Skeletal muscle tissue (tissue), 4 donors: ENCODE results near the gene EDEM1. TPM values are rescaled to one million over a fixed set of nuclear protein-coding genes. Genes with fewer than 3 reads are reported as not detected.

Experiments used
- H3K27ac ChIP-seq: one replicate; pipeline ENCODE4 v1.7.0; 2013; ENCODE audit warnings: mild to moderate bottlenecking, low read depth, low read length, inconsistent platforms
- H3K27me3 ChIP-seq, 3 donors: one replicate each; pipeline ENCODE4 v1.7.0; 2013; ENCODE audit warnings: low read length in 3 of 3; ENCODE audit not compliant: control insufficient read depth in 3 of 3, insufficient read depth in 3 of 3
- H3K36me3 ChIP-seq, 3 donors: one replicate each; pipeline ENCODE4 v1.7.0; 2013; ENCODE audit warnings: low read length in 3 of 3; ENCODE audit not compliant: control insufficient read depth in 3 of 3, insufficient read depth in 3 of 3
- H3K4me1 ChIP-seq, 3 donors: one replicate each; pipeline ENCODE4 v1.7.0; 2013; ENCODE audit warnings: low read length in 3 of 3, mild to moderate bottlenecking in 3 of 3; ENCODE audit not compliant: control insufficient read depth in 3 of 3, insufficient read depth in 3 of 3
- H3K4me3 ChIP-seq, 3 donors: one replicate each; pipeline ENCODE4 v1.7.0; 2013; ENCODE audit warnings: low read length in 3 of 3
- H3K9ac ChIP-seq, 3 donors: one replicate each; pipeline ENCODE4 v1.7.0; 2013; ENCODE audit warnings: low read length in 3 of 3, mild to moderate bottlenecking in 3 of 3, moderate library complexity in 2 of 3, low read depth in 1 of 3
- H3K9me3 ChIP-seq, 3 donors: one replicate each; pipeline ENCODE4 v1.7.0; 2013; ENCODE audit warnings: low read length in 3 of 3; ENCODE audit not compliant: control insufficient read depth in 3 of 3
- total RNA-seq: library from RNA; depleted of rRNA; stranded (reverse); fragments of >200 nt; gene quantifications from one replicate; pipeline ENCODE4 v1.2.3, GENCODE V29; 2014
- donor health status: Osteomylitis.

The EDEM1 gene
- total RNA-seq, 1 donor from 2014 or later: 5.7 TPM

GRCh38 chr3:5149306-5149880 lies 38.1 kb upstream of the EDEM1 start:
- Histone ChIP-seq H3K4me1 (peaks cover 5 to 13% (median 5%) of the 10 kb centered on the region in 3 donors), H3K27me3 (no peaks in the 10 kb centered on the region), H3K9me3 (no peaks in the 10 kb centered on the region), H3K4me3 (no peak overlapping the region), H3K27ac (no peak overlapping the region), H3K9ac (no peak overlapping the region), H3K36me3 (no peaks in the 10 kb centered on the region)

- Histone ChIP-seq H3K27ac (no peak overlapping the region), H3K4me1 (peaks cover 5 to 13% (median 5%) of the 10 kb centered on the region in 3 donors), H3K36me3 (no peaks in the 10 kb centered on the region), H3K9ac (no peak overlapping the region), H3K27me3 (no peaks in the 10 kb centered on the region), H3K4me3 (no peak overlapping the region), H3K9me3 (no peaks in the 10 kb centered on the region)
Observed at GRCh38 chr3:5151586-5151985, 35.9 kb upstream of the EDEM1 start.

GRCh38 chr3:5153074-5153473 lies 34.4 kb upstream of the EDEM1 start:
- no peaks in the 10 kb centered on the region for H3K27me3 ChIP-seq
- H3K9ac ChIP-seq: no peak overlapping the region
- H3K4me1 ChIP-seq: peaks cover 3 to 20% (median 5%) of the 10 kb centered on the region in 3 donors
- H3K36me3 ChIP-seq: no peaks in the 10 kb centered on the region
- H3K27ac ChIP-seq: no peak overlapping the region
- H3K4me3 ChIP-seq: no peak overlapping the region
- H3K9me3 ChIP-seq: no peaks in the 10 kb centered on the region

GRCh38 chr3:5155241-5155640 lies 32.3 kb upstream of the EDEM1 start:
- H3K27ac ChIP-seq: no peak overlapping the region
- H3K9ac ChIP-seq: no peak overlapping the region

GRCh38 chr3:5160321-5160720 lies 27.2 kb upstream of the EDEM1 start:
- H3K4me1 ChIP-seq: peaks cover 7 to 30% (median 9%) of the 10 kb centered on the region in 3 donors
- H3K27me3 ChIP-seq: no peaks in the 10 kb centered on the region
- no peak overlapping the region for H3K9ac ChIP-seq
- H3K27ac ChIP-seq: no peak overlapping the region
- no peak overlapping the region for H3K4me3 ChIP-seq
- H3K36me3 ChIP-seq: no peaks in the 10 kb centered on the region
- H3K9me3 ChIP-seq: no peaks in the 10 kb centered on the region

More at GRCh38 chr3:5155241-5155640, 32.3 kb upstream of the EDEM1 start:
- no peak overlapping the region for H3K4me3 ChIP-seq
- H3K27me3 ChIP-seq: no peaks in the 10 kb centered on the region
- H3K36me3 ChIP-seq: no peaks in the 10 kb centered on the region
- H3K9me3 ChIP-seq: no peaks in the 10 kb centered on the region
- H3K4me1 ChIP-seq: peaks cover 0 to 9% (median 0%) of the 10 kb centered on the region in 3 donors

- Histone ChIP-seq H3K27me3 (no peaks in the 10 kb centered on the region), H3K4me1 (peaks cover 7 to 30% (median 9%) of the 10 kb centered on the region in 3 donors), H3K9ac (no peak overlapping the region), H3K27ac (no peak overlapping the region), H3K36me3 (no peaks in the 10 kb centered on the region), H3K4me3 (no peak overlapping the region), H3K9me3 (no peaks in the 10 kb centered on the region)
Observed at GRCh38 chr3:5160940-5161858, 26.3 kb upstream of the EDEM1 start.

GRCh38 chr3:5162102-5162501 lies 25.4 kb upstream of the EDEM1 start:
- Histone ChIP-seq H3K9me3 (no peaks in the 10 kb centered on the region), H3K9ac (no peak overlapping the region), H3K36me3 (no peaks in the 10 kb centered on the region), H3K4me1 (peaks cover 9 to 28% (median 10%) of the 10 kb centered on the region in 3 donors), H3K27me3 (no peaks in the 10 kb centered on the region), H3K27ac (no peak overlapping the region), H3K4me3 (no peak overlapping the region)

GRCh38 chr3:5165698-5166097 lies 21.8 kb upstream of the EDEM1 start:
- Histone ChIP-seq H3K4me3 (no peak overlapping the region), H3K4me1 (peaks cover 10 to 21% (median 12%) of the 10 kb centered on the region in 3 donors), H3K36me3 (no peaks in the 10 kb centered on the region), H3K27ac (no peak overlapping the region), H3K9ac (no peak overlapping the region), H3K9me3 (no peaks in the 10 kb centered on the region), H3K27me3 (no peaks in the 10 kb centered on the region)

GRCh38 chr3:5166846-5167245 lies 20.7 kb upstream of the EDEM1 start:
- Histone ChIP-seq H3K27ac (no peak overlapping the region), H3K4me1 (peaks cover 7 to 9% (median 8%) of the 10 kb centered on the region in 3 donors)

GRCh38 chr3:5168110-5168509 lies 19.4 kb upstream of the EDEM1 start:
- Histone ChIP-seq H3K27me3 (no peaks in the 10 kb centered on the region), H3K4me1 (peaks cover 3 to 8% (median 5%) of the 10 kb centered on the region in 3 donors)

More at GRCh38 chr3:5166846-5167245, 20.7 kb upstream of the EDEM1 start:
- H3K27me3 ChIP-seq: no peaks in the 10 kb centered on the region
- no peak overlapping the region for H3K4me3 ChIP-seq
- H3K9me3 ChIP-seq: no peaks in the 10 kb centered on the region
- no peak overlapping the region for H3K9ac ChIP-seq
- peaks cover 0 to 8% (median 0%) of the 10 kb centered on the region in 3 donors for H3K36me3 ChIP-seq

More at GRCh38 chr3:5168110-5168509, 19.4 kb upstream of the EDEM1 start:
- peaks cover 3 to 18% (median 4%) of the 10 kb centered on the region in 3 donors for H3K36me3 ChIP-seq
- H3K9ac ChIP-seq: no peak overlapping the region
- no peak overlapping the region for H3K4me3 ChIP-seq
- H3K9me3 ChIP-seq: no peaks in the 10 kb centered on the region
- H3K27ac ChIP-seq: no peak overlapping the region
